H1 (cell line): Measurements from ENCODE around the gene ZRANB1. TPM values are rescaled to one million over a fixed set of nuclear protein-coding genes. Genes with fewer than 3 reads are reported as not detected.

Experiments
- CTCF ChIA-PET: fragments of 300-600 bp; sonication (Branson Sonifier 250); formaldehyde crosslinking; loops from one replicate; lab custom pipeline; 2021; ENCODE audit not compliant: partially characterized antibody; lab: Charles Lee
- POLR2A ChIA-PET: fragments of 300-600 bp; sonication (Branson Sonifier 250); formaldehyde crosslinking; loops from one replicate; lab custom pipeline; 2021; ENCODE audit warnings: inconsistent platforms; ENCODE audit not compliant: partially characterized antibody; lab: Charles Lee
- DNase-seq, 2 experiments: peaks; one replicate each; pipeline versions ENCODE4 v3.0.0 to v3.0.0-alpha.2; 2010 to 2022; ENCODE audit warnings: low spot score in 2 of 2, low read depth in 1 of 2, mixed read lengths in 1 of 2
- FAIRE-seq: peaks from 2 replicates; lab custom pipeline; 2011; peaks lifted over from hg19 to GRCh38; lab: Jason Lieb, UNC
- H2AFZ ChIP-seq: 2 replicates; pipeline ENCODE4 v1.8.1; 2012; ENCODE audit warnings: low read length, inconsistent platforms
- H2AK5ac ChIP-seq: 2 replicates; pipeline ENCODE4 v1.6.1; 2013; ENCODE audit warnings: low read depth, low read length
- H2BK120ac ChIP-seq: replicated peaks from 2 replicates; pipeline ENCODE3; 2013; ENCODE audit warnings: low read depth, low read length, inconsistent platforms
- H2BK12ac ChIP-seq: 2 replicates; pipeline ENCODE4 v1.6.1; 2013; ENCODE audit warnings: low read depth, low read length
- H2BK15ac ChIP-seq: 2 replicates; pipeline ENCODE4 v1.6.1; 2013; ENCODE audit warnings: low read length
- H2BK20ac ChIP-seq: 2 replicates; pipeline ENCODE4 v1.6.1; 2013; ENCODE audit warnings: low read length
- H2BK5ac ChIP-seq: 2 replicates; pipeline ENCODE4 v1.6.1; 2013; ENCODE audit warnings: low read depth, low read length
- H3K14ac ChIP-seq: 2 replicates; pipeline ENCODE4 v1.6.1; 2013; ENCODE audit warnings: inconsistent platforms; ENCODE audit not compliant: insufficient read length
- H3K18ac ChIP-seq: 2 replicates; pipeline ENCODE4 v1.6.1; 2013; ENCODE audit warnings: low read length; ENCODE audit errors: extremely low read depth
- H3K23ac ChIP-seq: 2 replicates; pipeline ENCODE4 v1.6.1; 2013; ENCODE audit warnings: inconsistent platforms; ENCODE audit not compliant: insufficient read length
- H3K23me2 ChIP-seq: 2 replicates; pipeline ENCODE4 v1.6.1; 2013; ENCODE audit warnings: low read depth, low read length
- H3K27ac ChIP-seq: 2 replicates; pipeline ENCODE4 v1.6.1; 2011; ENCODE audit warnings: low read depth, low read length, inconsistent platforms
- H3K27me3 ChIP-seq, 4 experiments: replicated peaks in 1 of 4; 1 replicate in 1 of 4; 2 replicates in 3 of 4; pipeline versions ENCODE4 v1.6.1 to v1.8.1; 2011 to 2013; ENCODE audit warnings: low read length in 3 of 4, mild to moderate bottlenecking in 3 of 4, inconsistent platforms in 2 of 4, mixed read lengths in 2 of 4, moderate library complexity in 1 of 4; ENCODE audit not compliant: control insufficient read depth in 3 of 4, insufficient read depth in 3 of 4; ENCODE audit errors: extremely low read depth in 1 of 4
- H3K36me3 ChIP-seq, 4 experiments: 2 replicates each; pipeline versions ENCODE4 v1.6.1 to v1.8.1; 2011 to 2013; ENCODE audit warnings: mild to moderate bottlenecking in 4 of 4, low read length in 3 of 4, moderate library complexity in 2 of 4, control low read depth in 1 of 4, inconsistent platforms in 1 of 4; ENCODE audit not compliant: insufficient read depth in 4 of 4, control insufficient read depth in 2 of 4
- H3K4ac ChIP-seq: replicated peaks from 2 replicates; pipeline ENCODE3; 2013; ENCODE audit warnings: low read length, low read depth, mixed read lengths, inconsistent platforms; ENCODE audit not compliant: insufficient read length
- H3K4me1 ChIP-seq, 4 experiments: replicated peaks in 1 of 4; 1 replicate in 1 of 4; 2 replicates in 3 of 4; pipeline versions ENCODE4 v1.6.1 to v1.8.1; 2011 to 2013; ENCODE audit warnings: low read length in 3 of 4, inconsistent platforms in 2 of 4, mixed read lengths in 1 of 4; ENCODE audit not compliant: insufficient read depth in 4 of 4, control insufficient read depth in 3 of 4
- H3K4me2 ChIP-seq, 2 experiments: 2 replicates each; pipeline versions ENCODE4 v1.6.1 to v1.8.1; 2011 to 2013; ENCODE audit warnings: low read depth in 2 of 2, low read length in 2 of 2, control low read depth in 1 of 2, inconsistent platforms in 1 of 2, mild to moderate bottlenecking in 1 of 2; ENCODE audit not compliant: insufficient read depth in 1 of 2
- H3K4me3 ChIP-seq, 4 experiments: fragments of 200-600, 300-600 bp in 1 of 4; sonication (generic), shearing (Covaris generic), sonication (Bioruptor Twin) in 1 of 4; 2 replicates each; pipeline versions ENCODE4 v1.5.1 to v1.8.1; 2011 to 2016; ENCODE audit warnings: low read length in 4 of 4, low read depth in 3 of 4, control low read depth in 2 of 4, inconsistent platforms in 2 of 4, mild to moderate bottlenecking in 2 of 4, mixed read lengths in 1 of 4, moderate library complexity in 1 of 4; ENCODE audit not compliant: insufficient read depth in 2 of 4; ENCODE audit errors: extremely low read depth in 1 of 4
- H3K56ac ChIP-seq: replicated peaks from 2 replicates; pipeline ENCODE3; 2013; ENCODE audit warnings: low read depth, mild to moderate bottlenecking, mixed read lengths, low read length, inconsistent platforms; ENCODE audit not compliant: insufficient read length
- H3K79me1 ChIP-seq: 2 replicates; pipeline ENCODE4 v1.6.1; 2013; ENCODE audit warnings: low read depth, low read length, control low read depth
- H3K79me2 ChIP-seq, 2 experiments: 2 replicates each; pipeline versions ENCODE4 v1.6.1 to v1.8.1; 2012 to 2013; ENCODE audit warnings: low read length in 2 of 2, mild to moderate bottlenecking in 2 of 2, inconsistent platforms in 1 of 2; ENCODE audit not compliant: insufficient read depth in 2 of 2, control insufficient read depth in 1 of 2
- H3K9ac ChIP-seq, 4 experiments: replicated peaks in 1 of 4; 1 replicate in 1 of 4; 2 replicates in 3 of 4; pipeline versions ENCODE4 v1.6.1 to v1.8.1; 2011 to 2013; ENCODE audit warnings: low read depth in 3 of 4, low read length in 3 of 4, control low read depth in 2 of 4, mild to moderate bottlenecking in 2 of 4, moderate library complexity in 2 of 4, inconsistent platforms in 1 of 4; ENCODE audit errors: extremely low read depth in 1 of 4
- H3K9me3 ChIP-seq, 2 experiments: 2 replicates each; pipeline versions ENCODE4 v1.6.1 to v1.8.1; 2012 to 2013; ENCODE audit warnings: mild to moderate bottlenecking in 2 of 2, moderate library complexity in 2 of 2, control low read depth in 1 of 2, inconsistent platforms in 1 of 2, low read depth in 1 of 2, low read length in 1 of 2, mixed read lengths in 1 of 2; ENCODE audit not compliant: insufficient read depth in 2 of 2
- H4K20me1 ChIP-seq, 2 experiments: replicated peaks in 1 of 2; 2 replicates each; pipeline versions ENCODE3 to v1.8.1; 2011 to 2013; ENCODE audit warnings: inconsistent platforms in 2 of 2, low read length in 2 of 2, mild to moderate bottlenecking in 1 of 2; ENCODE audit not compliant: insufficient read depth in 2 of 2, control insufficient read depth in 1 of 2
- H4K5ac ChIP-seq: 2 replicates; pipeline ENCODE4 v1.6.1; 2013; ENCODE audit warnings: low read length, low read depth, mixed read lengths, inconsistent platforms; ENCODE audit not compliant: insufficient read length
- H4K8ac ChIP-seq: 2 replicates; pipeline ENCODE4 v1.8.0; 2013; ENCODE audit warnings: mild to moderate bottlenecking, moderate library complexity, low read length, inconsistent platforms; ENCODE audit not compliant: insufficient read depth; ENCODE audit errors: extremely low read depth
- H4K91ac ChIP-seq: replicated peaks from 2 replicates; pipeline ENCODE3; 2013; ENCODE audit warnings: low read length, mixed read lengths, inconsistent platforms; ENCODE audit not compliant: insufficient read length
- SIN3A ChIP-seq, 2 experiments: IDR thresholded peaks in 1 of 2; conservative IDR thresholded peaks in 1 of 2; 2 replicates each; pipeline ENCODE4 v1.6.1; 2011 to 2012; ENCODE audit warnings: low read length in 2 of 2, improper control_type of control experiment in 1 of 2, low read depth in 1 of 2, mild to moderate bottlenecking in 1 of 2
- TEAD4 ChIP-seq: IDR thresholded peaks from 2 replicates; pipeline ENCODE4 v1.6.1; 2012; ENCODE audit warnings: low read depth, low read length, inconsistent platforms, mixed read lengths
- WGBS, 2 experiments: shearing (Covaris generic) in 1 of 2; methylation state at CpG; one replicate each; pipeline versions ENCODE4 v1.1.6 to v1.1.7; 2013 to 2015; ENCODE audit warnings: low lambda C conversion rate in 2 of 2, mixed read lengths in 2 of 2, inconsistent platforms in 1 of 2, low coverage in 1 of 2, missing lambda C conversion rate in 1 of 2; ENCODE audit not compliant: insufficient replicate concordance in 2 of 2, insufficient coverage in 1 of 2, insufficient read length in 1 of 2; ENCODE audit errors: extremely low coverage in 1 of 2, missing lambda C conversion rate in 1 of 2; 5-methylcytosine and 5-hydroxymethylcytosine counted together
- polyA plus RNA-seq, 7 experiments: library from polyadenylated mRNA; depleted of rRNA in 3 of 7; stranded (reverse) in 5 of 7; unstranded in 2 of 7; fragments of >200 nt in 5 of 7; fragments of 200-250 nt in 2 of 7; gene quantifications; 1 replicate in 5 of 7; 2 replicates in 1 of 7; 4 replicates in 1 of 7; pipeline versions ENCODE4 v1.2.1 to v1.2.3, GENCODE V29; 2011 to 2013; ENCODE audit warnings: missing spikeins in 2 of 7, mixed read lengths in 2 of 7
- total RNA-seq: library from RNA; stranded (reverse); fragmentation: NEBNext Ultra II Directional; extraction: Animal tissue kit (Norgen Biotek cat#: 25700); gene quantifications from 2 replicates; pipeline ENCODE4 v1.2.1, GENCODE V29; 2021

The ZRANB1 gene
- total and polyA plus RNA-seq, 2 of the 8 experiments (the other 6 are each of a cell fraction or from before 2014, with no cell fraction given) = 6.1 to 19.9 TPM

DNA sequence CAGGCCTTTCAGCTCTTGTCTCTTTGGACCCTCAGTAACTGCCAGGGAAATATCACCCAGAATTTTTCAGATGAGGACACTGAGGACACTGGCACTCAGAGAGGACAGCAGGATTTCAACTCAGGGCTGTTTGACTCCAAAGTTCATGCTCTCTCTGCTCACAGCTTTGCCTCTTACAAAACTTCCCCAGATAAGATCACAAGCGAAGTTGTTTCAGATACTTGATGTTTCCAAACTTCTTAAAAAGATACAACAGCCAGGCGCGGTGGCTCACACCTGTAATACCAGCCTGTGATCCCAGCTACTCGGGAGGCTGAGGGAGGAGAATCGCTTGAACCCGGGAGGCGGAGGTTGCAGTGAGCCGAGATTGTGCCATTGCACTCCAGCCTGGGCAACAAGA, 32.4 kb upstream of the ZRANB1 start:
- no peak overlapping the region for H2BK15ac ChIP-seq
- POLR2A ChIA-PET = interaction anchor here (0.5 kb wide), 1 partner anchor 19 kb away, joined by 3 read pairs; no protein-coding TSS in a partner anchor
- H3K27me3 ChIP-seq = no peaks in the 10 kb centered on the region
- no peak overlapping the region for H2AFZ ChIP-seq
- H2AK5ac ChIP-seq = no peak overlapping the region
- H3K4me2 ChIP-seq = no peak overlapping the region
- no peak overlapping the region for H3K56ac ChIP-seq
- no peaks in the 10 kb centered on the region; the same call in 1 of the 2 replicates for H3K23me2 ChIP-seq
- no peak overlapping the region for H4K8ac ChIP-seq
- H3K36me3 ChIP-seq = no peaks in the 10 kb centered on the region
- no peak overlapping the region for H2BK12ac ChIP-seq
- FAIRE-seq (no peak), DNase-seq (no peak)
- no peak overlapping the region for H3K9ac ChIP-seq
- no peak overlapping the region for H3K18ac ChIP-seq
- WGBS, 2 experiments = 87% methylated on average over 8 of the region's 8 CpGs; no CpG with 5 or more reads in 1 of the 2 experiments
- no peak overlapping the region for H2BK120ac ChIP-seq
- H3K23ac ChIP-seq = no peak overlapping the region
- no peak overlapping the region for H4K91ac ChIP-seq
- H3K27ac ChIP-seq = no peak overlapping the region
- TF ChIP-seq TEAD4 (no peak), SIN3A (conservative IDR thresholded peaks at IDR 0.05 in 1 of 2, IDR thresholded peaks at IDR 0.05 in 1 of 2; ENCODE audit: low read depth in 1 of 2, low read length in 2 of 2) (no peak)
- no peak overlapping the region for H4K5ac ChIP-seq
- no peak overlapping the region for H3K4ac ChIP-seq
- no peaks in the 10 kb centered on the region for H3K4me1 ChIP-seq
- H4K20me1 ChIP-seq = no peaks in the 10 kb centered on the region
- H3K79me2 ChIP-seq = no peaks in the 10 kb centered on the region
- no peak overlapping the region for H3K4me3 ChIP-seq
- H3K14ac ChIP-seq = no peak overlapping the region
- no peaks in the 10 kb centered on the region for H3K9me3 ChIP-seq
- H2BK5ac ChIP-seq = no peak overlapping the region
- H2BK20ac ChIP-seq = no peak overlapping the region
- CTCF ChIA-PET = interaction anchor here (1.0 to 1.2 kb wide), 2 partner anchors 11 to 213 kb away, joined by 3 read pairs; no protein-coding TSS in a partner anchor
- H3K79me1 ChIP-seq = no peaks in the 10 kb centered on the region
